NCI-H1930 (cell line): Measurements from ENCODE around the gene SBF1.
"Not testable (repeated sequence)": the region's sequence is repeated elsewhere in the genome, so short reads cannot be mapped to it uniquely, and the experiment has no call there.

Experiments used
- DNase-seq, 2 experiments: peaks; one replicate each; lab custom pipeline; 2025; lab: John Stamatoyannopoulos, UW

SBF1 gene

GRCh38 chr22:50398831-50399648 is 75.8 kb downstream of the SBF1 start:
- DNase-seq, result no peak

- not testable (repeated sequence) for DNase-seq
These were observed 77.3 kb downstream of the SBF1 start for GRCh38 chr22:50397371-50398060.

DNA sequence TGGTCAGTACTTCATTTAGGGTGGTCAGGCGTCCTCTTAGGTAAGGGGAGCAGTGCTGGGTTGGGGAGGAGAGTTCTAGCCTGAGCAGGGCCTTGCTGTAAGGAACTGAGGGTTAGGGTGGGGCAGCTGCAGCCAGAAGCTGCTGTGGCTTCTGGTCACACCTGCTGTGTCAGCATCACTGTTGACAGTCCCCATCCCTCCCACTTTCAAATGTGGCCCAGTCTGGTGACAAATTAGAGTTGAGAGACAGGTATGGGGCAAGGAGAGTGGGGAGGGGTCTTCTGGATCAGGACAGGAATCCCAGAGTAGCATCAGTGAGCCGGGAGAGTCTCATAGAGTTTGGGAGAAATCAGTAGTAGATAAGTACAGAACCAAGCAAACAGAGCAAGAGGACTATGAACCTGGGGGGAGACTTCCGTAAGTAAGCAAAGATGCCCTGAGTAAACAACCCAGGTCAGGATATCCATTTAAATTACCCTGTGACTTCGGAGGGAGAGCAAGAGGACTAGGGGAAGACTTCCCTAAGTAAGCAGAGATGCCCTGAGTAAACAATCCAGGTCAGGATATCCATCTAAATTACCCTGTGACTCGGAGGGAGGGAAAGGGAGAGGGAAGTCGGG is 78.0 kb downstream of the SBF1 start:
- DNase-seq, result no peak
